A549 (cell line): Measurements from ENCODE around the gene SPSB1.

Experiments used
- CTCF ChIP-seq: fragments of >200 bp; sonication (Bioruptor Twin); formaldehyde crosslinking; IDR thresholded peaks from 3 replicates; pipeline ENCODE4 v1.5.1; 2016
- EHMT2 ChIP-seq: fragments of 200-600 bp; sonication (generic); IDR thresholded peaks from 2 replicates; pipeline ENCODE4 v1.6.1; 2016; ENCODE audit warnings: antibody characterized with exemption, low read depth, mild to moderate bottlenecking, moderate library complexity
- EP300 ChIP-seq, 2 experiments: fragments of >200 bp; sonication (Bioruptor Twin); formaldehyde crosslinking; IDR thresholded peaks; 2 replicates in 1 of 2; 3 replicates in 1 of 2; pipeline ENCODE4 v1.6.1; 2016 to 2017
- KDM5A ChIP-seq: fragments of 200-600 bp; sonication (generic); IDR thresholded peaks from 2 replicates; pipeline ENCODE4 v1.6.1; 2016; ENCODE audit warnings: antibody characterized with exemption, mild to moderate bottlenecking
- PHF8 ChIP-seq: fragments of 200-600 bp; sonication (generic); IDR thresholded peaks from 2 replicates; pipeline ENCODE4 v1.6.1; 2016; ENCODE audit warnings: low read depth, mild to moderate bottlenecking, antibody characterized with exemption, moderate library complexity, borderline replicate concordance
- TF ChIP-seq, protein P1 (sequence below): fragments of 250-450 bp; sonication (Bioruptor Pico); IDR thresholded peaks from 2 replicates; pipeline ENCODE4 v1.5.0; 2020; ENCODE audit warnings: low read depth, mild to moderate bottlenecking, moderate library complexity
- TF ChIP-seq, protein P2 (sequence below): IDR thresholded peaks from 2 replicates; pipeline ENCODE4 v1.6.1; 2012; ENCODE audit warnings: low read depth, borderline replicate concordance

- TF ChIP-seq KDM5A (no peak), EP300 (IDR thresholded peaks at IDR 0.05) (no peak), CTCF (no peak), PHF8 (no peak), EHMT2 (no peak)
- TF ChIP-seq, protein P1, sequence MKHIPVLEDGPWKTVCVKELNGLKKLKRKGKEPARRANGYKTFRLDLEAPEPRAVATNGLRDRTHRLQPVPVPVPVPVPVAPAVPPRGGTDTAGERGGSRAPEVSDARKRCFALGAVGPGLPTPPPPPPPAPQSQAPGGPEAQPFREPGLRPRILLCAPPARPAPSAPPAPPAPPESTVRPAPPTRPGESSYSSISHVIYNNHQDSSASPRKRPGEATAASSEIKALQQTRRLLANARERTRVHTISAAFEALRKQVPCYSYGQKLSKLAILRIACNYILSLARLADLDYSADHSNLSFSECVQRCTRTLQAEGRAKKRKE (CRISPR knock-in tag) = no peak
- TF ChIP-seq, protein P2, sequence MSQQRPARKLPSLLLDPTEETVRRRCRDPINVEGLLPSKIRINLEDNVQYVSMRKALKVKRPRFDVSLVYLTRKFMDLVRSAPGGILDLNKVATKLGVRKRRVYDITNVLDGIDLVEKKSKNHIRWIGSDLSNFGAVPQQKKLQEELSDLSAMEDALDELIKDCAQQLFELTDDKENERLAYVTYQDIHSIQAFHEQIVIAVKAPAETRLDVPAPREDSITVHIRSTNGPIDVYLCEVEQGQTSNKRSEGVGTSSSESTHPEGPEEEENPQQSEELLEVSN = no peak
These were observed 59.1 kb downstream of the SPSB1 start for GRCh38 chr1:9351654-9352271.
